Astrocyte of the spinal cord (primary cell): ENCODE results near the gene TSGA10IP.

Experiments
- DNase-seq: peaks from one replicate; pipeline ENCODE4 v3.0.0; 2011; ENCODE audit warnings: low read depth, low spot score
- H3K4me3 ChIP-seq: 2 replicates; pipeline ENCODE4 v1.5.1; 2011; ENCODE audit warnings: low read depth, mild to moderate bottlenecking, low read length, moderate library complexity
- in situ Hi-C: cut with HindIII; loops from 2 replicates; pipeline ENCODE4 v1.10.0; 2017; ENCODE audit warnings: low sequenced_read_pairs
- TF ChIP-seq, protein P1 (sequence below): IDR thresholded peaks from 2 replicates; pipeline ENCODE4 v1.5.1; 2012; ENCODE audit warnings: low read depth, mild to moderate bottlenecking, low read length, inconsistent platforms

The TSGA10IP gene

GRCh38 chr11:65931773-65932557 is 13.3 kb upstream of the TSGA10IP start:
- H3K4me3 ChIP-seq = no peak overlapping the region
- in situ Hi-C loops = no loop called here
- TF ChIP-seq, protein P1, sequence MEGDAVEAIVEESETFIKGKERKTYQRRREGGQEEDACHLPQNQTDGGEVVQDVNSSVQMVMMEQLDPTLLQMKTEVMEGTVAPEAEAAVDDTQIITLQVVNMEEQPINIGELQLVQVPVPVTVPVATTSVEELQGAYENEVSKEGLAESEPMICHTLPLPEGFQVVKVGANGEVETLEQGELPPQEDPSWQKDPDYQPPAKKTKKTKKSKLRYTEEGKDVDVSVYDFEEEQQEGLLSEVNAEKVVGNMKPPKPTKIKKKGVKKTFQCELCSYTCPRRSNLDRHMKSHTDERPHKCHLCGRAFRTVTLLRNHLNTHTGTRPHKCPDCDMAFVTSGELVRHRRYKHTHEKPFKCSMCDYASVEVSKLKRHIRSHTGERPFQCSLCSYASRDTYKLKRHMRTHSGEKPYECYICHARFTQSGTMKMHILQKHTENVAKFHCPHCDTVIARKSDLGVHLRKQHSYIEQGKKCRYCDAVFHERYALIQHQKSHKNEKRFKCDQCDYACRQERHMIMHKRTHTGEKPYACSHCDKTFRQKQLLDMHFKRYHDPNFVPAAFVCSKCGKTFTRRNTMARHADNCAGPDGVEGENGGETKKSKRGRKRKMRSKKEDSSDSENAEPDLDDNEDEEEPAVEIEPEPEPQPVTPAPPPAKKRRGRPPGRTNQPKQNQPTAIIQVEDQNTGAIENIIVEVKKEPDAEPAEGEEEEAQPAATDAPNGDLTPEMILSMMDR = peak; percentile 6
- DNase-seq = no peak

DNA sequence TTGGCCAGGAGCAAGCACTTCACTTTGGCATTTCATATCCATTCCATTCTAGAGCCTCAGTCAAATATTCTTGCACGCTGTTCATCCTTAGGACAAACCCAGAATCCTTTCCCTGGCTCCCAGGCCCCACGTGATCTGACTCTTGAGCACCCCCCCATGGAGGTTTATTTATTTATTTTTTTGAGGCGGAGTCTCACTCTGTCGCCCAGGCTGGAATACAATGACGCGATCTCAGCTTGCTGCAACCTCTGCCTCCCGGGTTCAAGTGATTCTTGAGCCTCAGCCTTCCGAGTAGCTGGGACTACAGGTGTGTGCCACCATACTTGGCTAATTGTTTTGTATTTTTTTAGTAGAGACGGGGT is 12.7 kb upstream of the TSGA10IP start:
- no peak overlapping the region for H3K4me3 ChIP-seq
- TF ChIP-seq, protein P1 = no peak
- in situ Hi-C loops = no loop called here
- no peak for DNase-seq

DNA sequence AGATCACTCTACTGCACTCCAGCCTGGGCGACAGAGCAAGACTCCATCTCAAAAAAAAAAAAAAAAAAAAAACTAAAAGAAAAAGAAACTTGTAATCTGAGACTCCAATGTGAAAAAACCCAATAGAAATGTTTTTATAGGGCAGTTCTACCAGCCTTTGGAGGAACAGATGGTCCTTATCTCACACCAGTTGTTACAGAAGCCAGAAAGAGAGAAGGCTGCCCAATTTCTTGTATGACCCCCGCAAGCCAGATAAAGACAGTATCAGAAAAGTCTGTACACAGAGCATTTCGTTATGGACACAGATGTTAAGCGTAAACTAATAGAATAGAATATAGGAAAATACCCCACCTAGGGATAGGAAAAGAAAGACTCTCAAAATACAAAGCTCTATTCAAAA is 11.3 kb upstream of the TSGA10IP start:
- DNase-seq = no peak
- H3K4me3 ChIP-seq = no peak overlapping the region
- TF ChIP-seq, protein P1 = no peak
- in situ Hi-C loops = no loop called here

GRCh38 chr11:65937766-65938165 is 7.5 kb upstream of the TSGA10IP start:
- H3K4me3 ChIP-seq = no peak overlapping the region
- TF ChIP-seq, protein P1 = no peak
- in situ Hi-C loops = no loop called here
- DNase-seq = no peak

- DNase-seq = no peak
- in situ Hi-C loops = no loop called here
- TF ChIP-seq, protein P1 = no peak
- H3K4me3 ChIP-seq = no peak overlapping the region
These were observed 3.5 kb upstream of the TSGA10IP start for GRCh38 chr11:65941720-65942310.

DNA sequence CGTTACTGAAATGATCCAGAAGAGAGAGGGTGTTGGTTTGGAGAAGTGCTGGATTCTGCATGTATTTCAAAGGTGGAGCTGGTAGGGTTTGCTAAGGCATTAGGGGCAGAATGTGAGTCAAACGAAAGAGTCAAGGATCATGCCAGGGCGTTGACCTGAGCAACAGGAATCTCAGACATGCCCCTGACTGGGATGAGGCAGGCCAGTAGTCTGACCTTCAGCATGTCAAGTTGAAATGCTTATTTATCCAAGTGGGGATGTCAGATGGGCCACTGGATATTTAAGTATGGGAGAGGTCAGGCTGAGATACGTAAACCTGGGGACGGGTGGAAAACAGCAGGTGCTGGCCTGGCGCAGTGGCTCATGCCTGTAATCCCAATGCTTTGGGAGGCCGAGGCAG is 2.7 kb upstream of the TSGA10IP start:
- in situ Hi-C loops = no loop called here
- no peak overlapping the region for H3K4me3 ChIP-seq
- TF ChIP-seq, protein P1 = no peak
- no peak for DNase-seq
